Fibroblast of the aortic adventitia (primary cell): ENCODE data around the gene PON1. TPM values are rescaled to one million over a fixed set of nuclear protein-coding genes. Genes with fewer than 3 reads are reported as not detected.

ENCODE experiments used
- DNase-seq: peaks from one replicate; pipeline ENCODE4 v3.0.0-alpha.2; 2010; ENCODE audit warnings: low read depth
- H3K4me3 ChIP-seq: 2 replicates; pipeline ENCODE4 v1.5.1; 2011; ENCODE audit warnings: low read depth, mild to moderate bottlenecking, control low read depth, low read length, moderate library complexity
- CTCF ChIP-seq: IDR thresholded peaks from 2 replicates; pipeline ENCODE4 v1.5.1; 2011; ENCODE audit warnings: mild to moderate bottlenecking, low read length, control low read depth, inconsistent platforms; ENCODE audit not compliant: insufficient read depth
- total RNA-seq: library from RNA; depleted of rRNA; stranded (reverse); fragments of >200 nt; gene quantifications from 2 replicates; pipeline ENCODE4 v1.2.3, GENCODE V29; 2012; ENCODE audit warnings: low replicate concordance

PON1 gene
- total RNA-seq, 1 donor = not detected

- H3K4me3 ChIP-seq = no peak overlapping the region
- no peak for TF ChIP-seq CTCF
- no peak for DNase-seq
Measured at GRCh38 chr7:95342029-95342428, 17.7 kb upstream of the PON1 start.

GRCh38 chr7:95340491-95340890, 16.2 kb upstream of the PON1 start:
- no peak for TF ChIP-seq CTCF

GRCh38 chr7:95338832-95339231, 14.5 kb upstream of the PON1 start:
- H3K4me3 ChIP-seq = no peak overlapping the region
- no peak for DNase-seq
- TF ChIP-seq CTCF = no peak

More at GRCh38 chr7:95340491-95340890, 16.2 kb upstream of the PON1 start:
- DNase-seq = no peak
- H3K4me3 ChIP-seq = no peak overlapping the region

GRCh38 chr7:95335093-95335492, 10.8 kb upstream of the PON1 start:
- H3K4me3 ChIP-seq = no peak overlapping the region
- peak; percentile 16 for DNase-seq
- no peak for TF ChIP-seq CTCF

GRCh38 chr7:95334447-95334846, 10.1 kb upstream of the PON1 start:
- DNase-seq = no peak
- H3K4me3 ChIP-seq = no peak overlapping the region
- no peak for TF ChIP-seq CTCF

- DNase-seq = no peak
- no peak for TF ChIP-seq CTCF
- H3K4me3 ChIP-seq = peak overlapping the region; percentile 51
Measured at GRCh38 chr7:95330961-95331337, 6.6 kb upstream of the PON1 start.

GRCh38 chr7:95330204-95330960, 6.0 kb upstream of the PON1 start:
- DNase-seq = peak; percentile 9
- peak overlapping the region; percentile 51 for H3K4me3 ChIP-seq
- TF ChIP-seq CTCF = no peak
